Measurements from ENCODE around the gene EPHB3.

DNA sequence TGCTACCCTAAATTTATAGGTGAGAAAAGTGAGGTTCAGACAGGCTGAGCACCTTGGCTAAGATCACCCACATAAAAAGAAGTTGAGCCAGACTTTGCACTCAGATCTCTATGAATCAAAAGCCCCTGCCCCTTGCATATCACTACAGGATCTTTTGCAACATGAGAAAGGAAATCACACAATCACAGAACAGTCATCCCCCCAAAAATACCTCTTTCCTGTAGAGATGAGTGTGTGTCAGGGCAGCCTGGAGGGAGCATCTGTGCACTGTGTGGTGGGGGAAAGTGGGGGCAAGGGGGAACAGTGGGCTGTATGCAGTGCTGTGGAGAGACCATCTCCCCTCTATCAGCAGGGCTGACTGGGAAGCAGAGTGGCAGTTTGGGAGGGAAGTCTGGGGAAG is 46.6 kb downstream of the EPHB3 start:
- TF ChIP-seq CTCF (IDR thresholded peaks at IDR 0.05) (no peak), POLR2A (IDR thresholded peaks at IDR 0.05) (no peak)

All from heart left ventricle (tissue), 13 donors.